Frontal cortex (tissue), 4 donors: ENCODE measurements around the gene ATP8A2. TPM values are rescaled to one million over a fixed set of nuclear protein-coding genes. Genes with fewer than 3 reads are reported as not detected.
"Not testable (repeated sequence)": the region's sequence is repeated elsewhere in the genome, so short reads cannot be mapped to it uniquely, and the experiment has no call there.

ENCODE experiments used
- DNase-seq, 2 donors: peaks; one replicate each; pipeline ENCODE4 v3.0.0; 2012; ENCODE audit warnings: low spot score in 2 of 2
- FAIRE-seq: peaks from 2 replicates; lab custom pipeline; 2012; peaks lifted over from hg19 to GRCh38; lab: Jason Lieb, UNC
- total RNA-seq: library from RNA; depleted of rRNA; stranded (reverse); fragments of >200 nt; gene quantifications from one replicate; pipeline ENCODE4 v1.2.3, GENCODE V29; 2014
- donor health status: control.
- donor health status: control.
- donor health status: control.

ATP8A2 gene
- total RNA-seq, 1 donor from 2014 or later = 63.6 TPM

DNA sequence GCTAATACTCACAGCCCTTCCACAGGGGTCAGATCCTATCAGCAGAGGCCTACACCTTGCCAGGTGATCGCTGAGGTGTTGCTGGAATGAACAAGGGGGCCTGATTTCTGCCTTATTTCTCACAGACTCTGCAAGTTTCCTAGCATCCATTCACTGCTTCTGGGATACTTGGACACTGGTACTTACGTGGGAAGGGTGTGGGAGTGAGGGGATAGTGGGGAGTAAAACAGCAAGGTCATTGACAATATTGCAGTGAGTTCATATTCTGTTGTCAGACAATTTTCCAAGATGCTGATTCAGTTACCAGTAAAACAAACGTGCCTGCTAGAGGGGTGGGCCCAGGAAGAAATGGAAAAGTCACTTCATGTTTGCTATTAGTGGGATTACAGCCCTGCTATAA is 403.5 kb downstream of the ATP8A2 start:
- no peak for FAIRE-seq
- no peak for DNase-seq

DNA sequence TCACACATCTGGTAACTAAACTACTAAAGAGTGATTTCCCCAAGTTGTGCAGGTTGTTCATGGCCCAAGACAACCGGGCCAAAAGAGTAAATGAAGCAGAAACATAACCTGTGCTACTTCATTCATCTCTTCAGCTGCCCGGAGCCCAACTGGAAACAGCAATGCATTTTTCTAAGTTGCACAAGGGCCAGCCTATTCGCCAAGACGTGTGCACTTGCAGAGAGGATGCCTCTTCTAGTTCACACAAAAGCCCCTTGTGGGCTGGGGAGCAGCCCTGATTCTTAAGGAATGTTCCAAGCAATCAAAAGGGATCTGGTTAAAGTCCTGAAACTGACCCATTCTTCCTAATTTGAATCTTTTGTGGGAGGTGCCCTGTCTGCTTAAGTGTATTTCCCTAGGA is 404.2 kb downstream of the ATP8A2 start:
- DNase-seq = no peak
- FAIRE-seq = no peak

DNA sequence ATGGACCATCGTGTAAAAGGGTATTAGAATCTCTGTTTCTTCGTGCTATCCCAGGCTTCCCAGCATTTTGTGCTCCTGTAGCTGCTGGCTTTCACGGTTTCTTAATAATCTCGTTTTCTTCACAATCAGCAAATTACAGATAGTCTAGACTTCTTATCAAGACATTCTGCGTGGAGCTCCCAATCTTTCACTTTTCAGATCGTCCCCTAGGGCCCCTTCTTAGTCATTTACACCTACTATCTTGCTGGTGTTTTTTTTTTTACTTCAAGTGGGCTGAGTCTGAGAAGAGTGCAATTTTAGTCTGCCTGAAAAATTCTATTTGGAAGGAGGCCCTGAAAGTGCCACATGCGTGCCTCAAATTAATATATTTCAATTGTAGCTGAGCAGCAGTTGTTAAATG is 404.9 kb downstream of the ATP8A2 start:
- no peak for FAIRE-seq
- DNase-seq = no peak

DNA sequence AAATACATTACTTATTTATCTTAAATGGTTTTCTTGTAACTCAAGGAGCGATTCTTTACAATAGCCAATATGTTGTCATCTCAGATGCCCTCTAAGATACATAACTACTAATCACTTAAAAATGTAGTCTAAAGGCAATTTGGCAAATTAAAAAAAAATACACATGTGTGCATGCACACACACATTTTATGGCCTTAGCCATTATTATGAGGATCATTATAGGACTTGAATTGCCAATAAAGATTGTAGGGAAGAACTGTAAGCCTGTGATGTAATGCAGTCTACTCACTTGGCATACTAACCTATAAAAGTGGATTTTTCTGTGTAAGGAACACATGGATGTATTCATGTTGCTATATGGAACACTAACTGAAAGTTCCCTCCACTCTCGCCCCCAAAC is 405.7 kb downstream of the ATP8A2 start:
- no peak for DNase-seq
- FAIRE-seq = no peak

DNA sequence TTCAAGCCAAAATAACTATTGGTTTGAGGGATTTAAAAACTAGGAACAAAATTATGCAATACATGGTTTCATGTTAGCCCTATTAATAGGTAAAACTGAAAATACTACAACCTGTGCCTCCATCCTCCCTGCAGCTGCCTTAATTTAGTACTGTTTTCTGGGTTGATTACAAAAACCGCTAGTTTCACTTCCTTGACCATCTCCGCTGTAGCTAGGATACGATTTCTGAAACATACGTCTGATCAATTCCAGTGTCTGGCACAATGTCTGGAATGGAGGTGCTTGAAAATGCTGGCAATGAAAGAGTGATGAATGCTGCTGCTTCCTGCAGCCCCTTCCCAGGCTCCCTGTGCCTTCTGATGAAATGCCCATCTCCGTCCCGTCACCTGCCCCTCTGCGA is 406.6 kb downstream of the ATP8A2 start:
- no peak for FAIRE-seq
- no peak for DNase-seq

DNA sequence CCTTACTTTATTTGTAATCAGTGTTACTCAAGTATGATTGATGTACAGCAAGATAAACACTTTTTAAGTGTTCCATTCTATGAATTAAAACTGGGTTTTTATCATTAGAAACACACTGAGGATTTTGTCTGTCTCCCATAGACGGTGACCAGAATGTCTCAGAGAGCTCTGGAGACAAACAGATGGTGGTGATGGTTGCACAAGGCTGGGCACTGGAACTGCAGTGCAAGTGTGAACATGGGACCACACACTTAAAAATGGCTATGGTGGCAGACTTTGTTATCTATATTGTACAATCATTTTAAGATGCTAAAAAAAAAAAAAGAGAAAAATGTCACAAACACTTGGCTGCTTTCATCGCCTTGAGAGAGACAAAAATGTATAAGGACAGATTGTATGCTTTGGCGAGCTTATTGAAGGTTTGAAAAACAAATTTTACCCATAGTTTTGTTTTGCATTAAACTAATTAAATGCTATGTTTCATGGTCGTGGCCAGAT is 407.1 kb downstream of the ATP8A2 start:
- FAIRE-seq (no peak), DNase-seq (no peak)

DNA sequence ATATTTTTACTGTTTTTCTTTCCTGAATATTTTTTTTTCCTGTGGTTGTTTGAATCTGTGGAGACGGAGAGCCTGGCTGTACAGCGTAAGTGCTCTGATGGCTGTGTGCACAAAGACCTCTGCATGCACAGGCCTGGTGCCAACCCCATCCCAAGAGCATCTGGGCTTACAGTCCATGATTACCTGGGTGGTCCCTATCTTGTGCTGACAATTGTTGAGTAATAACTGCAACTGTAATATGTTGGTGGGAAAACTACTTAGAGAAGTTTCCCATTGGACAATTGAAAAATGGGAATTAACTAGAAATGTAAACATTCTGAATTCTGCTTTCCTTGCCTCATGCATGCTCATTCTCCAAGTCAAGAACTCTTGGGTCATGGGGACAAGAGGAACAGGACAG is 411.3 kb downstream of the ATP8A2 start:
- DNase-seq (no peak), FAIRE-seq (no peak)

DNA sequence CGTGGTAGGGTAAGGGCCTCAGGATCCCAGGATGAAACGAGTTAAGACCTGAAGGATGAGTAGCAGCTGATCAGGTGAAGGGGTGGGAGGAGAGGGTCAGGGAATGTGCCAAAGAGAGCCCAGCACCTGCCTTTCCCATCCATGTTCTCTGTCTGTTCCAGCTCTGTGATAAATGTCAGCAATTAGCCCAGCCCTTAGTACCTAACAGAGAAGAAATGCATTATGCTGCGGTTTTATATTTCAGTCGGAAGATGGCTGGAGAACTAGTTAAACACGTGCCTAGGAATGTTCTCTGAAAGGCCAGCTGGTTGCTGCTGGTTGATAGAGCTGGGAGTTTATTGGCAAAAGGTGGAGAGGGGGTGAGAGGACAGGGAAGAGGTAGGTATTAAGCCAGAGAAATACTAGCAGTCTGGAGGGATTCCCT is 411.8 kb downstream of the ATP8A2 start:
- FAIRE-seq = no peak
- no peak for DNase-seq

DNA sequence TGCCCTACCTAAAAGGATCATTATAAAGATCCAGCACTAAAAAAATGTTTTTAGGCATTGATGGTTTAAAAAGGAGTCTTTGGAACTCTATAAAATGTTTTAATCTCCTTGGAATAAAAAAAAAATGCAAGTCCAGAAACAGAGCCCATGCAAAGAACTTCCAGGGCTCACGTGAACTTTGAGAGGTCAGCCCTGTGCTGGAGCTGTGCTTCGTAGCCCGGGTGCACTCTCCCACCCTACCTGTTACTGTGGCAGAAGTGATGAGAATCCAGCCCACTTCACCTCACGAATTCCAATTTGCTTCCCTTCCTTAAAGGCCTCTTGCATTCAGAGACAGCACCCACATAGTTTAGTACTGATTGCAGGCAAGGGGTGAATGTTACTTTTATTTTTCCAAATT is 412.3 kb downstream of the ATP8A2 start:
- FAIRE-seq (no peak), DNase-seq (no peak)

DNA sequence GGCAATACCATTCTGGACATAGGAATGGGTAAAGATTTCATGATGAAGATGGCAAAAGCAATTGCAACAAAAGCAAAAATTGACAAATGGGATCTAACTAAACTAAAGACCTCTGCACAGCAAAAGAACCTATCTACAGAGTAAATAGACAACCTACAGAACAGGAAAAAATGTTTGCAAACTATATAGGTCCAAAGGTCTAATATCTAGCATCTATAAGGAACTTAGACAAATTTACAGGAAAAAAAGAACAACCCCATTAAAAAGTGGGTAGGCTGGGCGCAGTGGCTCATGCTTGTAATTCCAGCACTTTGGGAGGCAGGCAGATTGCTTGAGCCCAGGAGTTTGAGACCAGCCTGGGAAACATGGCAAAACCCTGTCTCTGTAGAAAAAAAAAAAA is 418.4 kb downstream of the ATP8A2 start:
- FAIRE-seq, DNase-seq: not testable (repeated sequence)

DNA sequence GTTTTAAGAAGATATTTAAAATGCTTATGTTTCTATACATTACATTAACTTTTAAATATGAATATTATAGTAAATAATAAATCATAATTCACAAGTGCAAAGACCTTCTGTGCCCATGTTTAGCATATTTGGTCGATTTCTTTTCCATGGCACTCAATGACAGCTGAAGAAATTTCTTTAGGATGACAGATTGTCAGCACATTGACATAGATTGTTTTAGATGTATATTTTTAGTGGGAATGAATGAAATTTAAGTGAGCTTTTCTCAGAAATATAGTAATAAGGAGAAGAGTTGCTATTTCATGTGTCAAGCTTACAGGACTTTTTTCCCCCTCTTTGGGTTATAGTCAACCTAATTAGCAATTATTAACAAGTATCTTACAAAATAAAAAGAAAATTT is 423.5 kb downstream of the ATP8A2 start:
- FAIRE-seq (no peak), DNase-seq (no peak)

DNA sequence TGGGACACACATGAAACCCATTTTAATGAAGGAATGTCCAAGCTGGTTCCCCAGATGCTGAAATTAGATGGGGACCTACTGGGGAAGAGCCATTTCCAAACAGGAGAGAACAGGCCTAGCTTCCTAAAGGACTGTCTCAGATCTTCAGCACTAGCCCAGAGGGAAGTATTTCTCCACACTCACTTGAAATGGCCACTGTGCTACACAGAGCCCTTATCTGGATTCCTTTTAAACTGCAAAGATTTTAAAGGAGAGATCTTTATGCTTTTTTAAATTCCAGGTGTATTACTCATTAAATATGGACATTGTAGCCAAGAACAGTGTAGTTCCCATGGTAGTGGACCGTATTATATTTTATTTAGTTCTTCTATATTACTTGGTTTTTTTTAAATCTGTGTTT is 424.7 kb downstream of the ATP8A2 start:
- DNase-seq (no peak), FAIRE-seq (no peak)

DNA sequence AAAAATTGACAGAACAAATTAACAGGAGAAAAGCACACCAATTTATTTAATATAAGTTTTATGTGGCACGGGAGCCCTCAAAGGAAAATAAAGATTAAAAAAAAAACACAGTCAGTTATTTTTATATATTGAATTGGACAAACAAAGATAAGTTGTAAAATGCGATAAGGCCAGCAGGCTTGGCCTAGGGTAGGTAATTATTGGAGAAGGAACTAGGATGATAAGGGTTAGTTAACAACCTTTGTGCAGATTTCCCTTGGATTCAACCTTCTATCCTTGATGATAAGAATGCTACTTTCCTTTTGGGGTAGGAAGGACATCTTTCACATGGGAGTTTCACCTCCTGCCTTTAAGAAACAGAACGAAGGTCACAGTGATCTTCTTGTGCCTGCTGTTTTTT is 427.2 kb downstream of the ATP8A2 start:
- no peak for DNase-seq
- FAIRE-seq = no peak

DNA sequence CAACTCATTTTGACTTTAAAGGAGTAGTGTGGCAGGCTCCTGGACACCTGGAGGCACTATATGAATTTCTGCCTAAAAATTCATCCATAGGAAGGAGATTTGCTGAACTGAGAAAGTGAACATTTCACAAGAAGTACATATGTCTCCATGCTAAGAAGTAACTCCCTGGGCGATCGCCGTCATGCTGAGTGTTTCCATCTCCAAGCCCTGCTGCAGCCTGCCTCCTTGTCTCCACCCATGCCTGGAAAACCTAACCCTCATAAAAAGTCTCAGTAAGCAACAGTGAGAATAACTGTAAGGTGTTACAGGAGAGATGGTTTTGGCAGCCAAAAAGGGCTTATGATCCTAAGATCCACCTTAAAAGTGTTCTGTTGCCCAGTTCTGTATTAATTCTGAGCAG is 428.7 kb downstream of the ATP8A2 start:
- FAIRE-seq (no peak), DNase-seq (no peak)

DNA sequence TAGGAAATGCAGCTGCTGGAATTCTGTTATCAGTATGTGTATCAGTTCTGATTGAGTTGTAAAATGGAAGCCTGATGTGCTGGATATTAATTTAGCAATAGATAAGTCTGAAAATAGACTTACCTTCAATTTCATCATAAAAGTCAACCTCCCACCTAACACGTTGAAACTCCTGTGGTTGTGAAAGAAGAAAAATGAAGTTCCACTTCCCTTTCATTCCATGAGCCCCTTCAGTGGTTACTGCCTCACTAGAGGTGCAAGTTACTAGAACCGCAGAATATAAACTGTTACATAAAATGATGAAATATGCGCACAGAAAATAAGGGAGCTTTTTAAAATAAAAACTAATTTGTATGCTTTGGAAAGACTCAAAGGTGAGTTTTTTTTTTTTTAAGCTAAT is 430.8 kb downstream of the ATP8A2 start:
- DNase-seq (no peak), FAIRE-seq (no peak)

DNA sequence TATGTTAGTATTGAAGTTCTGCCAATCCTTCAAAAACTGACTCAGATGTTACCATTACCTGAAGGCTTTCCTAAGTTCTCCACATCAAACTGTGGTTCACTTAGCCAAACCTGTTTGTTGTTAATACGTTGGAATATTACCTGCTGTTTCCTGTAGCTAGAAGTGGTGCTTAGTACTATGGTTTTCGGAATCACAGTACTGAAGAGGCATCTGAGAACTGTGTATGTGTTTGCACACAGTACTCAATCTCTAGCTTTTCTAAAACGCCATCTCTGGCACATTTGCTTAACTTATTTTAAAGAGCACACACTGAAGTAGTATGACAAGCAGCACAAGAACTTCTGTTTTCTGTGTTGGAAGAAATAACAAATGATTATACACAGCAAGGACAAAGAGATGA is 431.9 kb downstream of the ATP8A2 start:
- DNase-seq = no peak

DNA sequence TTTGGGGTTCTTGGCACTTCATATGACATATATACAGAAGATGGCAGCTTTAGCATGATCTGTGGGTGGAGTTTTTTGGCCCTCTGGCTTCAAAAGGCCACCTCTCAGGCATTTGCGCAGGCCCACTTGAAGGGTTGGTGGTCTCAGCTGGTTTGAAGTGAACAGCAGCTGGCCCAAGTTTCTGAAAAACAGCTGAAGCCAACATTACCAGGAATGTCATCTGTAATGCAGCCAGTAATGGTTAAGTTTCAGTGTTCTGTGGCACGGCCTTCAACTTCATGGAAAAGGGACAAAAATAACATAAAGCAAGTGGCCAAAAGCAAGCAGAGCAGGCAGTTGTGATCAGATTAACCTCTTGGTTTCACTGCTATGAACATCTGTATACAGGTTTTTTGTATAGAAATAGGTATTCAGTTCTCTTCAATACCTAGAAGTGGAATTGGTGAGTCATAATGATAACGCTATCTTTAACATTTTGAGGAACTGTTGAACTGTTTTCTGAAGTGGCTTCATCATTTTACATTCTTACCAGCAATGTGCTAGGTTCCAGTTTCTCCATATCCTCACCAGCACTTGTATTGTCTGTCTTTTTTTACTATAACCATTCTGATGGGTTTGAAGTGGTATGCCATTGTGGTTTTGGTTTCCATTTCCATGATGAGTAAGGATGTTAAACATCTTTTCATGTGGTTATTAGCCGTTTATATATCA is 434.6 kb downstream of the ATP8A2 start:
- FAIRE-seq (no peak), DNase-seq (no peak)

More for the DNA sequence above, 431.9 kb downstream of the ATP8A2 start:
- FAIRE-seq = no peak

DNA sequence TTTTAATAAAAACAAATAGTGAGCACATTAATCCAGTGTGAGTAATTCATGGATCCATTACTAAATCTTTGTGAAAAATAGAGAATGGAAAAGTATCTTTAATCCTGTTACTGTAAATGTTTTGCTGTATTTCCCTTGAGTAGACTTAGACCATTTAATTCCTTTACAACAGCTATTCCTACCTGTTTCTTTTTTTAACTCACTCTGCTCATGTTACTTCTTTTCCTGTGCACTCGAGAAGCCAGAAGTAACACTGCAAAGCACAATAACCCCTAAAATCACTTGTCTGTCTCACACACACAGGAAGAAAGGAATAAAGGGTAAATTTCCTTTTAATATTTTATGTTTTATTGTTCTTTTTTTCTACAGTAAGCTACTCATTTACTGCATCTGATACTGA is 435.8 kb downstream of the ATP8A2 start:
- no peak for FAIRE-seq
- no peak for DNase-seq

DNA sequence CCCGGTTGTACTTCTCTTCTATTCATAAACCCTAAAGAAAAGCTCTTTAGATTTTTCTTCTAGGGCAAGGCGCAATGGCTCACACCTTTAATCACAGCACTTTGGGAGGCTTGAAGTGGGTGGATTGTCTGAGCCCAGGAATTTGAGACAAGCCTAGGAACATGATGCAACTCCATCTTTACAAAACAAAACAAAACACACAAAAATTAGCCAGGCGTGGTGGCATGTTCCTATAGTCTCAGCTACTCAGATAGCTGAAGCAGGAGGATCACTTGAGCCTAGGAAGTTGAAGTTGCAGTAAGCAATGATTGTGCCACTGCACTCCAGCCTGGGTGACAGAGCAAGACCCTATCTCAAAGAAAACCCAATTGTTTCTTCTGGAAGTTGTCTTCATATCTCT is 439.7 kb downstream of the ATP8A2 start:
- no peak for DNase-seq
- FAIRE-seq = no peak

DNA sequence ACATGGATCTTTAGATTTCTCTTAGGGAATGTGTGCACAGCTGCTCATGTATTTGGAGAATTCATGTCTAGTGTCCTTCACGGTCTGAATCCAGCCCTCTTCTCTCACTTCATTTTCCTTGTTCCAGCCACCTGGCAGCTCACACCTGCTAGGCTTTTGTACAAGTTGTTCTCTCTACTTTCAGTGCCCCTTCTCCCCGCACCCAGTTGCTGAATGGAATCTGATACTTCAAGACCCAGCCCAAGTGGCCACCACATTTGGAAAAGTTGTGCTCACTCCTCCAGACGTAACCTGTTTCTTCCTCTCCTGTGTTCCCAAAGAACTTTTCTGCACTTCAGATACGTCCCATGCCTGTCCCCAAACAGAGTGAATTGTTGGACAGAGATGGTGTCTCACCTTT is 444.5 kb downstream of the ATP8A2 start:
- no peak for DNase-seq
- FAIRE-seq = no peak

DNA sequence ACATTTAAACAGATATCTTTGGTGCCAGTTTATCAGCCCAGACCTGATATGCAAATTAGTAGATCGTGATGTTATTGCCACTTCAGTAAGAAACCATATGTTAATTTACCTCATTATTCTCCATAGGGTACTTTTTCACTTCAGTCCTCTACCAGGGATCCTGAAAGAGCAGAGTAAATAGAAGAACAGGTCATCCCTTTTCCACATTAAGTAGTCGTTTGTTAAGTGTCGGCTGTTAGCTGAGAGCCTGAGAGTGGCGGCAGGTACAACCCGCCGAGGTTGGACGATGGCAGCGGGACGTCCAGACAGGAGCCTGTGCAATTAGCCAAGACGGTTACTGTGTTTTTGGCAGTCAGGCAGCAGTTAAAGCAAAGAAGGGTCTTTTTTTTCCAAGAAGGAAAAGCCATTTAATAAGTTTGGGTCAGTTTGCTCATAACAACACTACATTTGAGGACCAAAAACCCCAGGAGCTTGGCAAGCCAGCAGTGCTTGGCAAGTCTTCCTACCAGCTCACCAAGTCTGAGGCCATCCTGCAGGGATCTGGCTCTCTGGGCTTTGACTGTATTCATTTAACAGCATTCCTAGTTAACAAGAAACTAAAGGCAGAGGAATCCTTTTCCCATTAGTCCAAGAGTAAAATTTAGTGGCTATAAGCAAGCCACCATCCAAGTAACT is 448.2 kb downstream of the ATP8A2 start:
- FAIRE-seq (no peak), DNase-seq (no peak)

DNA sequence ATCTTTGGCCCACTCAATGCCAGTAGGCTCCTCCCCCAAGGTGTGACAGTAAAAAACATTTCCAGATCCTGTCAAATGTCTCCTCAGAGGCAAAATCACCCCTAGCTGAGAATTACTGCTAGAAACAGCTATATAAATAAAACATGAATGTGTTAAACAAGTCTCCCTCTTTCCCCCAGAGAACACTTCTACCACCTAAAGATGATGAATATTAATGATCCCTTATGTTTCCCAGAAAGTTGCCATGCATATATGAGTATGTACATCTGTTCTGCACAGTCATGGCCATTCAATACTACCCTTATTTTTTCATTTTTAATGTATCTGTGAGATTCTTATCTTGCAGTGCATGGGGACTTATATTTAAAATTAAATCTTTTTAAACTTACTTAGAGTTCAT is 450.0 kb downstream of the ATP8A2 start:
- DNase-seq (no peak), FAIRE-seq (no peak)
